HepG2 (cell line): ENCODE data around the gene KPNA4. TPM values are rescaled to one million over a fixed set of nuclear protein-coding genes. Genes with fewer than 3 reads are reported as not detected.
A peak's percentile ranks its signal among the peaks of the same experiment; 100 is the strongest.

Experiments used
- ATRX ChIP-seq: sonication (generic); formaldehyde crosslinking; IDR thresholded peaks from 2 replicates; pipeline ENCODE4 v1.4.0; 2020; ENCODE audit warnings: missing genetic modification reagents, borderline replicate concordance
- FOXP1 ChIP-seq, 2 experiments: fragments of 450-650 bp in 1 of 2; IDR thresholded peaks; 2 replicates each; pipeline ENCODE4 v1.6.1; 2017 to 2018; ENCODE audit warnings: antibody characterized with exemption in 1 of 2
- GTF2F1 ChIP-seq: fragments of 150-350 bp; IDR thresholded peaks from 2 replicates; pipeline ENCODE4 v1.6.1; 2014; ENCODE audit warnings: low read length
- KDM5B ChIP-seq: sonication (generic); formaldehyde crosslinking; IDR thresholded peaks from 2 replicates; pipeline ENCODE4 v1.4.0; 2020; ENCODE audit warnings: missing genetic modification reagents, mild to moderate bottlenecking, borderline replicate concordance
- LRRFIP1 ChIP-seq: sonication (generic); formaldehyde crosslinking; conservative IDR thresholded peaks from 2 replicates; pipeline ENCODE4 v1.4.0; 2020; ENCODE audit warnings: missing genetic modification reagents
- MED1 ChIP-seq: sonication (generic); formaldehyde crosslinking; IDR thresholded peaks from 2 replicates; pipeline ENCODE4 v1.4.0; 2020; ENCODE audit warnings: missing genetic modification reagents
- MTF2 ChIP-seq: sonication (generic); formaldehyde crosslinking; IDR thresholded peaks from 2 replicates; pipeline ENCODE4 v1.5.0; 2020; ENCODE audit warnings: missing genetic modification reagents, borderline replicate concordance
- PHF21A ChIP-seq: sonication (generic); formaldehyde crosslinking; IDR thresholded peaks from 2 replicates; pipeline ENCODE4 v1.5.0; 2020; ENCODE audit warnings: mild to moderate bottlenecking, missing genetic modification reagents
- SRSF9 ChIP-seq: fragments of 200-400 bp; formaldehyde crosslinking; IDR thresholded peaks from 2 replicates; pipeline ENCODE4 v1.6.1; 2018; ENCODE audit warnings: borderline replicate concordance, mild to moderate bottlenecking, low read depth, low read length; ENCODE audit not compliant: insufficient read depth, poor library complexity, severe bottlenecking
- ZNF33A ChIP-seq: sonication (generic); formaldehyde crosslinking; IDR thresholded peaks from 2 replicates; pipeline ENCODE4 v1.5.1; 2020; ENCODE audit warnings: missing genetic modification reagents, mild to moderate bottlenecking, moderate library complexity, borderline replicate concordance
- ZNF430 ChIP-seq: sonication (generic); formaldehyde crosslinking; IDR thresholded peaks from 2 replicates; pipeline ENCODE4 v1.9.0; 2021; ENCODE audit warnings: mild to moderate bottlenecking, missing genetic modification reagents
- ZNF766 ChIP-seq: sonication (generic); formaldehyde crosslinking; IDR thresholded peaks from 2 replicates; pipeline ENCODE4 v1.5.0; 2020; ENCODE audit warnings: missing genetic modification reagents, borderline replicate concordance
- ZNF788 ChIP-seq: sonication (generic); formaldehyde crosslinking; IDR thresholded peaks from 2 replicates; pipeline ENCODE4 v1.5.0; 2020; ENCODE audit warnings: mild to moderate bottlenecking, missing genetic modification reagents, borderline replicate concordance
- polyA plus RNA-seq, 8 experiments: library from polyadenylated mRNA; depleted of rRNA in 3 of 8; stranded (reverse) in 7 of 8; unstranded in 1 of 8; fragments of >200 nt; fragmentation: Illumina TruSeq in 4 of 8; extraction: Trizol in 4 of 8; gene quantifications; 2 replicates each; pipeline versions ENCODE4 v1.2.1 to v1.2.3, GENCODE V29; 2011 to 2016; ENCODE audit warnings: low read depth in 4 of 8, missing spikeins in 1 of 8, mixed read lengths in 1 of 8; ENCODE audit not compliant: insufficient read depth in 1 of 8
- total RNA-seq, 5 experiments: library from RNA; depleted of rRNA; stranded (reverse); fragments of >200 nt; fragmentation: Illumina TruSeq; extraction: Trizol; gene quantifications; 2 replicates each; pipeline ENCODE4 v1.2.3, GENCODE V29; 2016; ENCODE audit warnings: low read depth in 1 of 5
- TF ChIP-seq, protein P1 (sequence below), 2 experiments: fragments of 450-650 bp in 1 of 2; sonication (generic) in 1 of 2; formaldehyde crosslinking in 1 of 2; IDR thresholded peaks; 2 replicates each; pipeline versions ENCODE4 v1.6.1 to v1.8.0; 2016 to 2022; ENCODE audit warnings: antibody characterized with exemption in 1 of 2, mild to moderate bottlenecking in 1 of 2, missing genetic modification reagents in 1 of 2
- TF ChIP-seq, protein P2 (sequence below): sonication (generic); formaldehyde crosslinking; IDR thresholded peaks from 2 replicates; pipeline ENCODE4 v1.8.1; 2023; ENCODE audit warnings: mild to moderate bottlenecking, missing genetic modification reagents, borderline replicate concordance

The KPNA4 gene
- total and polyA plus RNA-seq, 2 of the 13 experiments (the other 11 are each of a cell fraction or from before 2014, with no cell fraction given): 9.9 to 27.9 TPM

- TF ChIP-seq, protein P1, sequence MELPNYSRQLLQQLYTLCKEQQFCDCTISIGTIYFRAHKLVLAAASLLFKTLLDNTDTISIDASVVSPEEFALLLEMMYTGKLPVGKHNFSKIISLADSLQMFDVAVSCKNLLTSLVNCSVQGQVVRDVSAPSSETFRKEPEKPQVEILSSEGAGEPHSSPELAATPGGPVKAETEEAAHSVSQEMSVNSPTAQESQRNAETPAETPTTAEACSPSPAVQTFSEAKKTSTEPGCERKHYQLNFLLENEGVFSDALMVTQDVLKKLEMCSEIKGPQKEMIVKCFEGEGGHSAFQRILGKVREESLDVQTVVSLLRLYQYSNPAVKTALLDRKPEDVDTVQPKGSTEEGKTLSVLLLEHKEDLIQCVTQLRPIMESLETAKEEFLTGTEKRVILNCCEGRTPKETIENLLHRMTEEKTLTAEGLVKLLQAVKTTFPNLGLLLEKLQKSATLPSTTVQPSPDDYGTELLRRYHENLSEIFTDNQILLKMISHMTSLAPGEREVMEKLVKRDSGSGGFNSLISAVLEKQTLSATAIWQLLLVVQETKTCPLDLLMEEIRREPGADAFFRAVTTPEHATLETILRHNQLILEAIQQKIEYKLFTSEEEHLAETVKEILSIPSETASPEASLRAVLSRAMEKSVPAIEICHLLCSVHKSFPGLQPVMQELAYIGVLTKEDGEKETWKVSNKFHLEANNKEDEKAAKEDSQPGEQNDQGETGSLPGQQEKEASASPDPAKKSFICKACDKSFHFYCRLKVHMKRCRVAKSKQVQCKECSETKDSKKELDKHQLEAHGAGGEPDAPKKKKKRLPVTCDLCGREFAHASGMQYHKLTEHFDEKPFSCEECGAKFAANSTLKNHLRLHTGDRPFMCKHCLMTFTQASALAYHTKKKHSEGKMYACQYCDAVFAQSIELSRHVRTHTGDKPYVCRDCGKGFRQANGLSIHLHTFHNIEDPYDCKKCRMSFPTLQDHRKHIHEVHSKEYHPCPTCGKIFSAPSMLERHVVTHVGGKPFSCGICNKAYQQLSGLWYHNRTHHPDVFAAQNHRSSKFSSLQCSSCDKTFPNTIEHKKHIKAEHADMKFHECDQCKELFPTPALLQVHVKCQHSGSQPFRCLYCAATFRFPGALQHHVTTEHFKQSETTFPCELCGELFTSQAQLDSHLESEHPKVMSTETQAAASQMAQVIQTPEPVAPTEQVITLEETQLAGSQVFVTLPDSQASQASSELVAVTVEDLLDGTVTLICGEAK (IDR thresholded peaks at IDR 0.05): no peak
- TF ChIP-seq, protein P1 (CRISPR knock-in tag; IDR thresholded peaks at IDR 0.05): no peak
- 0 out of 2 replicates have a peak, but pooled peaks have one; percentile 34 for TF ChIP-seq ZNF766 (CRISPR knock-in tag)
- TF ChIP-seq MTF2 (CRISPR knock-in tag): no peak; the same call in 1 of the 2 replicates
- TF ChIP-seq PHF21A (CRISPR knock-in tag): peak; percentile 67; the same call in 1 of the 2 replicates
- TF ChIP-seq FOXP1 (IDR thresholded peaks at IDR 0.05): no peak
- no peak for TF ChIP-seq FOXP1 (CRISPR knock-in tag; IDR thresholded peaks at IDR 0.05)
- 0 out of 2 replicates have a peak, but pooled peaks have one; percentile 35 for TF ChIP-seq LRRFIP1 (CRISPR knock-in tag)
- TF ChIP-seq ATRX (CRISPR knock-in tag): no peak
- no peak for TF ChIP-seq SRSF9
- peak; percentile 28 for TF ChIP-seq MED1 (CRISPR knock-in tag)
- TF ChIP-seq ZNF33A: no peak
- no peak; the same call in 1 of the 2 replicates for TF ChIP-seq GTF2F1
- TF ChIP-seq, protein P2, sequence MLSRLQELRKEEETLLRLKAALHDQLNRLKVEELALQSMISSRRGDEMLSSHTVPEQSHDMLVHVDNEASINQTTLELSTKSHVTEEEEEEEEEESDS (CRISPR knock-in tag): no peak
- TF ChIP-seq ZNF788 (CRISPR knock-in tag): peak; percentile 63; the same call in 1 of the 2 replicates
- peak; percentile 92 for TF ChIP-seq KDM5B
- TF ChIP-seq ZNF430 (CRISPR knock-in tag): peak; percentile 79
These were observed at the start of gene KPNA4 (continued) for GRCh38 chr3:160565442-160566403.
